Amniotic epithelial cell (primary cell): ENCODE data around the gene DAGLA.
A peak's percentile ranks its signal among the peaks of the same experiment; 100 is the strongest.

Experiments used
- DNase-seq: peaks from one replicate; pipeline ENCODE4 v3.0.0-alpha.2; 2010; ENCODE audit warnings: low read depth

Gene DAGLA

GRCh38 chr11:61691380-61692156, 11.4 kb downstream of the DAGLA start:
- no peak for DNase-seq

GRCh38 chr11:61693922-61694601, 13.9 kb downstream of the DAGLA start:
- peak; percentile 53 for DNase-seq

GRCh38 chr11:61694602-61694939, 14.4 kb downstream of the DAGLA start:
- DNase-seq = no peak

- no peak for DNase-seq
Observed at GRCh38 chr11:61694946-61695706, 14.9 kb downstream of the DAGLA start.

DNA sequence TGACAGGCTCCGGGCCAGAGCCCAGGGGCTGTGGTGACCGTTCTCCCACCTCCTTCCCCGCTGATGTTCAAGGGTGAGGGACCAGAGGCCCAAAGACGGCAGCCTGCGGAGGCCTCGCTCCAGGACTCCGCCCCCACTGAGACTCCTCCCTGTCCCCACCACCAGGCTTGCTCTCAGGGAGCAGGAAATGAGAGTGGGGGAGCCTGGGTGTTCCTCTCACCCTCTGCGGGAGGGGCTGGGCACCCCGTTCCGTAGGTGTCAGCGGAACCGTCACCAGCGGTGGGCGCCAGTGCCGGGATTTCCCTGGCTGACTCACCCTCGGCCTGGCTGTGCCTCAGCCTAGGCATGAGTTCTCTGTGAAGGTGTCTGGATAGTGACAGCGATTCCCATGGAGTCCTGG, 15.7 kb downstream of the DAGLA start:
- peak; percentile 66 for DNase-seq

DNA sequence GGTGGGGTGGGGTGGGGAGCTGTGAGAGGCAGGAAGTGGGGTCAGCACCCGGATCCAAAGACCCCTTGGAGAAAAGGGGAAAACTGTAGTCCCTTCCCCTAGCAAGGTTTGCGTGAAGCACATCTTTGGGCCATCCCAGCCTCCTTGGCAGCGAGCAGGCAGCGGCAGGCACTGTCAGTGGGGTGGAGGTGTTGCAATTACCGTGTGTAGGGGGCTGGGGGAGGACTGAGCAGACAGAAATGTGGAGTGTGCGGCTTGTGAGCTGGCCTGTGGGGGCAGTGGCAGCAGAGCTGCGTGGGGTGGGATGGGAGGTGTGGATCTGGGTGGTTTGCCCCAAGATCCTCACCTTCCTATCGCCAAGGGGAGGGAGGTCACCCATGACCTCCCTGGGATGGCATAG, 16.4 kb downstream of the DAGLA start:
- DNase-seq = peak; percentile 77

DNA sequence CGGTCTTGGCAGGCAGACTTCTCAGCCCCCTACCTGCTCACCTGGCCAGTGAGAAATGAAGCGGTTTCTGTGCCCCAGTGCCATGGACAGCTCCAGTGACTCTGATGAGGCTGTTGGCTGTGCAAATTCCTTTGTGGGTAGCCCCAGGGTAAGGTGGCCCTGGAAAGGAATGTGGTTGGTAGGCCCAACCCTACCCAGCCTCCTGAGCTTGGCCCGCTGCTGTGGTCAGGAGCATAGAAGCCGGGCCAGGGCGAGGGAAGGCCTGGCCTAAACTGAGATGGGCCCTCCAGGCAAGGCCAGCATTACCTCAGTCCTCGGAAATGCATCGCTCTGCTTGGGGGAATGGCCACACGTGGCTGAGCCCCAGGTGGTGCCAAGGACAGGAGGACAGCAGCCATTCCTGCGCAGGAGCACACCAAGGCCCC, 16.9 kb downstream of the DAGLA start:
- no peak for DNase-seq

GRCh38 chr11:61697764-61698163, 17.6 kb downstream of the DAGLA start:
- DNase-seq = no peak

GRCh38 chr11:61698173-61698948, 18.2 kb downstream of the DAGLA start:
- DNase-seq = no peak

GRCh38 chr11:61699737-61700160, 19.6 kb downstream of the DAGLA start:
- DNase-seq = no peak

- peak; percentile 84 for DNase-seq
Observed at GRCh38 chr11:61700212-61700611, 20.0 kb downstream of the DAGLA start.

DNA sequence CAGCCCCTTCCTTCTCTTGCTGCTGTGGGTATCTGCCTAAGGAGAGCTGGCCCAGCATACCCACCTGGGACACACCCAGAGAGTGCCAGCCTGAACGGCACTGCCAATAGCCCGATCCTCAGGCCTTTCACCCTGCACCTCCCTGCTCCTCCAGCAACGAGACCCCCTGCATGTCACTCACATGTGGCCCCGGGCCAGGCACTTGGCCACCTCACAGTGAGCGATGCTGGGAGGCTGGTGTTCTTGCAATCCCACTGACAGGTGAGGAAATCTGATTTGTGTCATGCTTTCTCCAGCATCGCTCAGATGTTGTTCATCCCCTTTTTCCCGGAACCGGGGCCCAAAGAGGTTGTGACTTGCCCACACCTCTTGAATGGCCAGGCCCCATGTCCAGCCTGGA, 20.5 kb downstream of the DAGLA start:
- DNase-seq = no peak

GRCh38 chr11:61701242-61701886, 21.2 kb downstream of the DAGLA start:
- no peak for DNase-seq

GRCh38 chr11:61702701-61703312, 22.6 kb downstream of the DAGLA start:
- DNase-seq = no peak

DNA sequence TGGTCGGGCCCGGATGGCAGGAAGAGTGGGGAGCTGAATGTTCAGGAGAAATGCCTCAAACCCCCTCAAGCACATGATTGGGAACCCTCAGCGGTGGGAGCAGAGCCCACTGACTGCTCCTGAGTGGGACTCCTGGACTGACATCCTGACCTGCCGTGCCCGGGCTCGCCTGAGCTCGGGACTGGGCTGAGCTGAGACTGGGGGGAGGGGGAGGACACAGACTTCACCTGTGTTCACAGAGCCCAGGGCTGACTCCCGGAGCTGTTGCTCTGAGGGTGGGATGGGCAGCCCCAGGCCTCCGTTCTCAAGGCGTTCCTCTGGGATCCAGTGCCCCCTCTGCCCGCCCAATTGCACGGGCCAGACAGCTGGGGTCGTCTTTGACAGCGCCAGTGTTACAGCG, 24.6 kb downstream of the DAGLA start:
- no peak for DNase-seq

DNA sequence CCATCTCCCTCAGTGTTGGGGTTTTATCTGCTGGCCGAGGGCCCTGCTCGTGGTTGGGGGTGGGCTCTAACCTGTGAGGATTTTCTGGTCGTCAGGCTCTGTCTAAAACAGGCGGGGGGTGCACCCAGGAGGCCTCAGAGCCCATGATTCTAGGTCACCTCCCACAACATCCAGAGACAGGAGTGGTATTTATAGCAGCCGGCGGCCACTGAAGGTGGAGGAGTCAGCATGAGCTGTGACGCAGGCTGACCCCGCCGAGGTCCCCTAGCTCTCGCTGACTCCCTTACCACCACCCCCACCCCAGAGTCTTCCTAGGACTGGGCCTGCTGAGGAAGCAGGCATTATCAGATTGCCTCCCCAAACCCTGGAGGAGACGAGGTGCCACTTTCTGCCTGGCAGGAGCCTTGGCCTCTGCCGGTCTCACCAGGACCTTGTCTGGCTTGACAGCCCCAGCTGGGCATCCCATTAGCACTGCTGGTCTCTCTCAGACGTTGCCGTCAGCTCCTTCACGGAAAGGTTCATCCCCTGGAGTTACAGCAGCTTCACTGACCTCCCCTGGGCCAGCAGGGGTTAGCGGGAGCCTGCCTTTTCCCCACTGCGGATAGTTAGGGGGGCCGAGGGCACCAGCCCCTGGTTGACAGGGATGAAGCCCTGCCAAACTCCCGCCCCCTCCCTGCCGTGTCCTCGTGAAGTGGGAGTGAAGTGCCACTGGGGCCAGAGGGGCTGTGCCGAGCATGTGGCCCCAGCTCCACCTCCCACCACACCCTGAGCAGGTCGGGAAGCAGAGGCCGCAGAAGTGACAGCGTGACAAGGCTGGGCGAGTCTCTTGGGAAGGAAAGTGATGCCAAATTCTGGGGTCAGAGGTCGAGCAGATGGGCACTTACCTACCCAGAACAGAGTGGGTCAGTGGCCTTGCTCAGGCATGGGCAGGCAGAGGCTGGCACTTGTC, 26.5 kb downstream of the DAGLA start:
- DNase-seq = no peak

DNA sequence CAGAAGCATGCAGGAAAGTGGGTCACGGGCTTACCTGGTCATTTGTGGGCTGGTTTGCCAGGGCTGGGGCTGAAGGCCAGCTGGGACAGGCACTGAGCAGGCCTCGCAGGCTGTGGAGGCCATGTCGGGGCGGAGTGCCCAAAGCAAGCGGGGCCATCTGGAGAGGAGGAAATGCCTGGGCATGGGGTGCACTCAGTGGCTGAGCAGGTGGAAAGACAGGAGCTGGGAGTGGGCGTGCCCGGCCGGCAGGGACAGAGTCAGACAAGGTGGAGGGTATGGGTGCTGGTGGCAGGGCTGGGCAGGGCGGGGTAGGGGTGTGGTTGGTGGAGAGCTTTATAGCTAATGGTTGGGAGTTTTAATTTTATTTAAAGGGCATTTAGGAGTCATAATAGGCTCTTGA, 27.4 kb downstream of the DAGLA start:
- no peak for DNase-seq

DNA sequence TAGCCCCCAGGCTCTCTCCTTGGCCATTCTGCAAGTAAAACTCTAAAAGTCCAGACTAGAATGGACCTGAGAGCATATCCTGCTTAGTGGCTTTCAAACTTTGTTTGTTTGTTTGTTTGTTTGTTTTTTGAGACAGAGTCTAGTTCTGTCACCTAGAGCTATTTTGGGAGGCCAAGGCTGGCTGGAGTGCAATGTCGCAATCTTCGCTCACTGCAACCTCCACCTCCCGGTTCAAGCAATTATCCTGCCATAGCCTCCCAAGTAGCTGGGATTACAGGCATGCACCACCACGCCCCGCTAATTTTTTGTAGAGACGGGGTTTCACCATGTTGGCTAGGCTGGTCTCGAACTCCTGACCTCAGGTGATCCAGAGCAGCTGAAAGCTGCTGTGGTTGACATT, 28.9 kb downstream of the DAGLA start:
- no peak for DNase-seq

- DNase-seq = no peak
Observed at GRCh38 chr11:61709572-61709971, 29.4 kb downstream of the DAGLA start.

DNA sequence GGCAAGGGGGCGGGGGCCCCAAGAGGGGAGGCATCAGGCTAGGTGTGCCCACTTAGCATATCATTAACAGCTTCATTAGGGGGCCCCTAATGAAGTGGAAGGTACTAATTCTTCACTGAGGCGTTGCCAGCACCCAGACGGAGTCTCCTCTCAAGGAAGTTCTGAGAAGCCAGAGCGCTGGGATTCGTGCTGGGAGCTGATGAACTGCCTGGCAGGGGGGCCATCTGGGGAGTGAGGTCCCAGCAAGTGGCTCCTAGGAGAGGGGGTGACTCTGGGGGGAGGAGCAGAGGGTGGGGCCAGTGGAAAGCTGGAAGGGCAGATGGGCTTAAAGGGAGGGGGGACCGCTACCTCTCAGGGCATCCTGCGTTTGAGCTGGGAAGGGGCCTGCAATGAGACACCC, 29.8 kb downstream of the DAGLA start:
- DNase-seq = no peak
